Thyroid gland (tissue), 4 donors: Measurements from ENCODE around the gene PPM1N. TPM values are rescaled to one million over a fixed set of nuclear protein-coding genes. Genes with fewer than 3 reads are reported as not detected.

ENCODE experiments used
- DNase-seq, 2 donors: peaks; one replicate each; pipeline ENCODE4 v3.0.0-alpha.2; 2019
- H3K27ac ChIP-seq, 3 donors: fragments of 200-600 bp; sonication (generic); 1 replicate in 2 of 3; 2 replicates in 1 of 3; pipeline ENCODE4 v1.5.1; 2016 to 2019; ENCODE audit warnings: mild to moderate bottlenecking in 1 of 3, moderate library complexity in 1 of 3
- H3K27me3 ChIP-seq: fragments of 200-600 bp; sonication (generic); one replicate; pipeline ENCODE4 v1.5.1; 2019
- H3K36me3 ChIP-seq, 2 donors: fragments of 200-600 bp; sonication (generic); one replicate each; pipeline ENCODE4 v1.5.1; 2016 to 2019
- H3K4me1 ChIP-seq, 2 donors: fragments of 200-600 bp; sonication (generic); one replicate each; pipeline ENCODE4 v1.5.1; 2017 to 2019
- H3K4me3 ChIP-seq, 3 donors: fragments of 200-600 bp; sonication (generic); replicated peaks in 1 of 3; 1 replicate in 2 of 3; 2 replicates in 1 of 3; pipeline ENCODE4 v1.5.1; 2016; ENCODE audit warnings: mild to moderate bottlenecking in 1 of 3
- H3K9me3 ChIP-seq: fragments of 200-600 bp; sonication (generic); one replicate; pipeline ENCODE4 v1.5.1; 2017
- POLR2A ChIP-seq, 2 donors: fragments of 450-650 bp; IDR thresholded peaks; one replicate each; pipeline ENCODE4 v1.6.1; 2017; ENCODE audit warnings: antibody characterized with exemption in 2 of 2, mild to moderate bottlenecking in 2 of 2, moderate library complexity in 1 of 2
- WGBS, 2 donors: methylation state at CpG; one replicate each; pipeline ENCODE4 v1.1.5; 2017; 5-methylcytosine and 5-hydroxymethylcytosine counted together
- intact Hi-C: fragments of 100-400 bp; cut with DNase I; formaldehyde crosslinking; loops from one replicate; pipeline ENCODE4 v1.15.1; 2023
- total RNA-seq, 4 donors: library from RNA; depleted of rRNA; stranded (reverse); fragments of >200 nt; gene quantifications; one replicate each; pipeline ENCODE4 v1.2.3, GENCODE V29; 2016
- TF ChIP-seq, protein P1 (sequence below), 6 experiments: fragments of 200-600 bp in 3 of 6; fragments of 450-650 bp in 3 of 6; sonication (generic) in 3 of 6; IDR thresholded peaks; one replicate each; pipeline ENCODE4 v1.5.1; 2016 to 2019; ENCODE audit warnings: antibody characterized with exemption in 6 of 6, mild to moderate bottlenecking in 2 of 6, inconsistent platforms in 1 of 6, moderate library complexity in 1 of 6

Gene PPM1N
- total RNA-seq, 4 donors from 2014 or later: 0.73 to 1.1 TPM; not detected in 2

DNA sequence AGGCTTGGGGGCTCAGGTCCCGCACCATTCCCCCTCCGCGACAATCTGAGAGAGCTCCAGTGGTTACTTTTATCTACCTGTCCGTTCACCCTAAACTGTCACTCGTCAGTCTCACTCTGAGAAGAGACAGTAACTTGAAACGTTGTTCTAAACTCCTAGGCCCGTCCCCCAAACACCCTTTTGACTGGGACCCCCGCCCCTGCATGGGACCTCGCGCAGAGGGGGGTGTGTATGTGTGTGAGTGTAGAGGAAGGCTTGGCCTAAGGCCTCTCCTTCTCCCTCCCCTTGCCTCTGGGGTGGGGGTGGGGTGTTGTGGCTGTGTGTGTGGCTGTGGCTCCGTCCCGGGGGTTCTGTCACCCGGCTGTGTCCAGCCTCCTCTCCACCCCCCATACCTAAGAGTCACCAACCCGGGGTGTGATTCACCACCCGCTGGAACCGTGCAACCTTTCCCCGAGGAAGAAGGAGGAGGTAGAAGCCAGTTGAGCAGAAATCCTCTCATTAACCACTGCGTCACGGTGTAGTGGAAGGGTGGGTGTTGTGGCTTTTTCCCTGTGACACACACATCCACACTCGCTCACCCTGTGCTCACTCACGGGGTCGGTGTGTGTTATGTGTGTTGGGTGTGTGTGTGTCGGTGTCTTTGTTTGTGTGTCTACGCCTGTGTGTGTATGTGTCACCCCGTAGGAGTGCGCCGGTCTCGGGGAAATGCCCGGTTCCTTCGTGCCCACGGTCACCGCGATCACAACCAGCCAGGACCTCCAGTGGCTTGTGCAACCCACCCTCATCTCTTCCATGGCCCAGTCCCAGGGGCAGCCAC lies 28.1 kb upstream of the PPM1N start:
- H3K9me3 ChIP-seq: no peaks in the 10 kb centered on the region
- WGBS, 2 donors: 42 to 43% methylated on average over 33 of the region's 33 CpGs
- TF ChIP-seq, protein P1, sequence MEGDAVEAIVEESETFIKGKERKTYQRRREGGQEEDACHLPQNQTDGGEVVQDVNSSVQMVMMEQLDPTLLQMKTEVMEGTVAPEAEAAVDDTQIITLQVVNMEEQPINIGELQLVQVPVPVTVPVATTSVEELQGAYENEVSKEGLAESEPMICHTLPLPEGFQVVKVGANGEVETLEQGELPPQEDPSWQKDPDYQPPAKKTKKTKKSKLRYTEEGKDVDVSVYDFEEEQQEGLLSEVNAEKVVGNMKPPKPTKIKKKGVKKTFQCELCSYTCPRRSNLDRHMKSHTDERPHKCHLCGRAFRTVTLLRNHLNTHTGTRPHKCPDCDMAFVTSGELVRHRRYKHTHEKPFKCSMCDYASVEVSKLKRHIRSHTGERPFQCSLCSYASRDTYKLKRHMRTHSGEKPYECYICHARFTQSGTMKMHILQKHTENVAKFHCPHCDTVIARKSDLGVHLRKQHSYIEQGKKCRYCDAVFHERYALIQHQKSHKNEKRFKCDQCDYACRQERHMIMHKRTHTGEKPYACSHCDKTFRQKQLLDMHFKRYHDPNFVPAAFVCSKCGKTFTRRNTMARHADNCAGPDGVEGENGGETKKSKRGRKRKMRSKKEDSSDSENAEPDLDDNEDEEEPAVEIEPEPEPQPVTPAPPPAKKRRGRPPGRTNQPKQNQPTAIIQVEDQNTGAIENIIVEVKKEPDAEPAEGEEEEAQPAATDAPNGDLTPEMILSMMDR (IDR thresholded peaks at IDR 0.05): no peak
- no peak for TF ChIP-seq POLR2A (IDR thresholded peaks at IDR 0.05)
- no peaks in the 10 kb centered on the region for H3K36me3 ChIP-seq
- H3K4me1 ChIP-seq: peaks cover 19 to 38% of the 10 kb centered on the region in 2 donors
- intact Hi-C loops: no loop called here
- peak; percentile 21 to 33 for DNase-seq
- peak overlapping the region in 2 of 3 donors; percentile 23 to 53 for H3K4me3 ChIP-seq
- peak overlapping the region; percentile 94 to 98 (median 95) for H3K27ac ChIP-seq
- no peaks in the 10 kb centered on the region for H3K27me3 ChIP-seq

DNA sequence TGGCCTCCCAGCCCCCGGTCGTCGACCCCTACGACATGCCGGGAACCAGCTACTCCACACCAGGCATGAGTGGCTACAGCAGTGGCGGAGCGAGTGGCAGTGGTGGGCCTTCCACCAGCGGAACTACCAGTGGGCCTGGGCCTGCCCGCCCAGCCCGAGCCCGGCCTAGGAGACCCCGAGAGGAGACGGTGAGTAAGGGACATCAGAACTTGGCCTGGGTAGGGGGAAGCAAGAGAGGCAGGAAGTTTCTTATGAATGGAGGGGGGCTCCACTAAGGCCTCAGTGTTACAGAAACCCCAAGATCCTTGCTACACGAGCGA lies 27.5 kb upstream of the PPM1N start:
- no peak for TF ChIP-seq POLR2A (IDR thresholded peaks at IDR 0.05)
- TF ChIP-seq, protein P1 (IDR thresholded peaks at IDR 0.05): no peak

DNA sequence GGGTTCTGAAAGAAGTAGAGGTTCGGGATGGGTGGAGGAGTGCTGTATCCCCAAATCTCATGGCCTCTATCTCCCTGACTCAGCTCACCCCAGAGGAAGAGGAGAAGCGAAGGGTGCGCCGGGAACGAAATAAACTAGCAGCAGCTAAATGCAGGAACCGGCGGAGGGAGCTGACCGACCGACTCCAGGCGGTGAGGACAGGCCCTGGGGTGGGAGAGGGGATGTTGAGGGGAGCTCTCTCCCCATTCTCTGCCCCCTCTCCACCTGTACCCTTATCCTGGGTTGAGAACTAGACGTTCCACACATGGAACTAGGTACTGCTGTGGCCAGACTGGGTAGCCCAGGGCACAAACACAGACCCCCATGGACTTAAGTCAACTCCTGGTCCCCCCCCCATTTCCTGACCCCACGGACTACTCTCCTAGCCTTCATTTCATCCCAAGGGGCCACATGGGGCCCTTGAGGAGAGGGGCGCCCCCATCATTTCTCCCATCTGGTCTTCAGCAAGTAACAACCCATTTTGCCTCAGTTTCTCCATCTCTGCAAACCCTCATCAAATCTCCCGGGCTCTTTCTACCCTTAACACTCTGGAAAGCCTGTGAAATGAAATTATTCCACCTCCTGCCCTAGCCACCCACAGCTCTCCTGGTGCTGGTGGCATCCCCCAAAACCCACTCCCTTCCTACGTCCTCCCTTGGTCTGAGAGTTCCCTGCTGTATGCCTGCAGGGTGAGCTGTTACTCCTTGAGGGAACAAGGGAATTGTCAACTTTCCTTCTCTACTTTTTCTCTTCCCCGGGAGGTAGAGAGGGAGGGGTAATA lies 26.9 kb upstream of the PPM1N start:
- no peak overlapping the region for H3K27ac ChIP-seq
- no peak for DNase-seq
- no peak overlapping the region for H3K4me3 ChIP-seq
- no peaks in the 10 kb centered on the region for H3K9me3 ChIP-seq
- intact Hi-C loops: no loop called here
- no peaks in the 10 kb centered on the region for H3K27me3 ChIP-seq
- H3K4me1 ChIP-seq: peaks cover 23 to 43% of the 10 kb centered on the region in 2 donors
- TF ChIP-seq, protein P1 (IDR thresholded peaks at IDR 0.05): no peak
- TF ChIP-seq POLR2A (IDR thresholded peaks at IDR 0.05): no peak
- WGBS, 2 donors: 89 to 90% methylated on average over 16 of the region's 16 CpGs
- H3K36me3 ChIP-seq: no peaks in the 10 kb centered on the region

More for the DNA sequence above, 27.5 kb upstream of the PPM1N start:
- 91% methylated on average over 15 of the region's 15 CpGs for WGBS, 2 donors
- Histone ChIP-seq H3K27me3 (no peaks in the 10 kb centered on the region), H3K9me3 (no peaks in the 10 kb centered on the region), H3K4me3 (no peak overlapping the region), H3K27ac (no peak overlapping the region), H3K4me1 (peaks cover 23 to 43% of the 10 kb centered on the region in 2 donors), H3K36me3 (no peaks in the 10 kb centered on the region)
- no peak for DNase-seq
- intact Hi-C loops: no loop called here

DNA sequence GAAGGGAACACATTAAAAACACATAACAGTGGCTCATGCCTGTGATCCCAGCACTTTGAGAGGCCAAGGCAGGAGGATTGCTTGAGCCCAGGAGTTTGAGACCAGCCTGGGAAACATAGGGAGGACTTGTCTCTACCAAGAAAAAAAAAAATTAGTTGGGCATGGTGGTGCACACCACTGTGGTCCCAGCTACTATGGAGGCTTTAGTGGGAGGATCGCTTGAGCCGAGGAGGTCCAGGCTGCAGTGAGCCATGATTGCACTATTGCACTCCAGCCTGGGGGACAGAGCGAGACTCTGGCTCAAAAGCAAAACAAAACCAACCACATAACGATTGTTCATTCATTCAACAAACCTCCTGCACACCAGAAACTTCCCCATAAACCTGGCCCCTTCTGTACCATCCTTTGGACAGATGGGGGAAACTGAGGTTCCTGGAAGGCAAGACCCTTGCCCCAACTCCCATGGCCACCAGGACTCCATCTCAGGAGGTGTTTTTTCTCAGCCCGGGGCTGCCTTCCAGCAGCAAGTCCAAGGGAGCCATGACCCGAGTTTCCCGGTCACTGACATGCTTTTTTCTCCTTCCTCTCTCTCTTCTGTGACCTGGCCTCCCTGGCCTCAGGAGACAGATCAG lies 26.2 kb upstream of the PPM1N start:
- H3K4me3 ChIP-seq: no peak overlapping the region

More for the DNA sequence above, 26.2 kb upstream of the PPM1N start:
- intact Hi-C loops: no loop called here
- no peaks in the 10 kb centered on the region for H3K36me3 ChIP-seq
- H3K27ac ChIP-seq: no peak overlapping the region
- TF ChIP-seq, protein P1 (IDR thresholded peaks at IDR 0.05): no peak
- no peak for TF ChIP-seq POLR2A (IDR thresholded peaks at IDR 0.05)
- no peaks in the 10 kb centered on the region for H3K27me3 ChIP-seq
- no peaks in the 10 kb centered on the region for H3K9me3 ChIP-seq
- no peak for DNase-seq
- WGBS, 2 donors: 58 to 59% methylated on average over 7 of the region's 7 CpGs
- peaks cover 21 to 43% of the 10 kb centered on the region in 2 donors for H3K4me1 ChIP-seq
